Keratinocyte (primary cell): Measurements from ENCODE around the gene CRK. TPM values are rescaled to one million over a fixed set of nuclear protein-coding genes. Genes with fewer than 3 reads are reported as not detected.

Experiments used
- DNase-seq: peaks from one replicate; pipeline ENCODE4 v3.0.0-alpha.2; 2011; ENCODE audit warnings: low read depth, missing footprints, low spot score
- FAIRE-seq: peaks from 2 replicates; lab custom pipeline; 2011; peaks lifted over from hg19 to GRCh38; lab: Jason Lieb, UNC
- H2AFZ ChIP-seq: 2 replicates; pipeline ENCODE4 v1.6.0; 2012; ENCODE audit warnings: low read length, control low read depth, inconsistent platforms; ENCODE audit not compliant: control insufficient read depth
- H3K27ac ChIP-seq: 2 replicates; pipeline ENCODE4 v1.5.1; 2011; ENCODE audit warnings: low read length; ENCODE audit not compliant: control insufficient read depth, insufficient read depth
- H3K27me3 ChIP-seq: 3 replicates; pipeline ENCODE4 v1.6.0; 2011; ENCODE audit warnings: low read length; ENCODE audit not compliant: control insufficient read depth, insufficient read depth; ENCODE audit errors: extremely low read depth
- H3K36me3 ChIP-seq, 2 experiments: 2 replicates in 1 of 2; 3 replicates in 1 of 2; pipeline ENCODE4 v1.5.1; 2011; ENCODE audit warnings: low read length in 2 of 2, mild to moderate bottlenecking in 1 of 2; ENCODE audit not compliant: control insufficient read depth in 2 of 2, insufficient read depth in 2 of 2; ENCODE audit errors: extremely low read depth in 1 of 2
- H3K4me1 ChIP-seq: 3 replicates; pipeline ENCODE4 v1.5.1; 2011; ENCODE audit warnings: low read length; ENCODE audit not compliant: control insufficient read depth, insufficient read depth; ENCODE audit errors: extremely low read depth
- H3K4me2 ChIP-seq: 3 replicates; pipeline ENCODE4 v1.6.0; 2011; ENCODE audit warnings: low read depth, low read length; ENCODE audit not compliant: control insufficient read depth, insufficient read depth; ENCODE audit errors: extremely low read depth
- H3K4me3 ChIP-seq, 3 experiments: fragments of 200-600 bp in 1 of 3; sonication (generic) in 1 of 3; 2 replicates in 2 of 3; 3 replicates in 1 of 3; pipeline ENCODE4 v1.5.1; 2011 to 2016; ENCODE audit warnings: low read length in 3 of 3, mild to moderate bottlenecking in 3 of 3, control low read depth in 2 of 3, inconsistent platforms in 1 of 3, low read depth in 1 of 3, mixed read lengths in 1 of 3, mixed run types in 1 of 3, moderate library complexity in 1 of 3; ENCODE audit not compliant: control insufficient read depth in 2 of 3, insufficient read depth in 2 of 3; ENCODE audit errors: extremely low read depth in 1 of 3
- H3K79me2 ChIP-seq: 2 replicates; pipeline ENCODE4 v1.6.0; 2012; ENCODE audit warnings: low read length; ENCODE audit not compliant: control insufficient read depth, insufficient read depth
- H3K9ac ChIP-seq: 3 replicates; pipeline ENCODE4 v1.6.0; 2011; ENCODE audit warnings: low read length; ENCODE audit not compliant: control insufficient read depth, insufficient read depth; ENCODE audit errors: extremely low read depth
- H3K9me1 ChIP-seq: 3 replicates; pipeline ENCODE4 v1.6.0; 2011; ENCODE audit warnings: low read length; ENCODE audit not compliant: control insufficient read depth, insufficient read depth; ENCODE audit errors: extremely low read depth
- H3K9me3 ChIP-seq: 2 replicates; pipeline ENCODE4 v1.5.1; 2012; ENCODE audit warnings: low read depth, low read length; ENCODE audit not compliant: control insufficient read depth
- H4K20me1 ChIP-seq: 3 replicates; pipeline ENCODE4 v1.6.0; 2011; ENCODE audit warnings: low read length; ENCODE audit not compliant: control insufficient read depth, insufficient read depth; ENCODE audit errors: extremely low read depth
- CTCF ChIP-seq, 3 experiments: IDR thresholded peaks in 1 of 3; conservative IDR thresholded peaks in 1 of 3; optimal IDR thresholded peaks in 1 of 3; 2 replicates in 2 of 3; 3 replicates in 1 of 3; pipeline versions ENCODE3 to v1.5.1; 2011; ENCODE audit warnings: low read length in 3 of 3, mild to moderate bottlenecking in 3 of 3, moderate library complexity in 2 of 3, control low read depth in 1 of 3, inconsistent platforms in 1 of 3; ENCODE audit not compliant: insufficient read depth in 2 of 3; ENCODE audit errors: extremely low read depth in 1 of 3
- EZH2 ChIP-seq: IDR thresholded peaks from one replicate; pipeline ENCODE4 v1.6.1; 2012; ENCODE audit warnings: inconsistent platforms, mild to moderate bottlenecking, low read length, moderate library complexity
- dilution Hi-C: fragments of 300-500 bp; cut with MboI; formaldehyde crosslinking; loops from one replicate; pipeline ENCODE4 v1.7.0; 2020; ENCODE audit warnings: low sequenced_read_pairs; ENCODE audit not compliant: extremely low pct_ligation_motif_present
- polyA plus RNA-seq, 5 experiments: library from polyadenylated mRNA; depleted of rRNA in 3 of 5; stranded (reverse) in 3 of 5; stranded (forward) in 1 of 5; unstranded in 1 of 5; fragments of >200 nt; gene quantifications; 1 replicate in 1 of 5; 2 replicates in 3 of 5; 3 replicates in 1 of 5; pipeline versions ENCODE4 v1.2.1 to v1.2.3, GENCODE V29; 2011 to 2012; ENCODE audit warnings: missing spikeins in 2 of 5, low read depth in 1 of 5, low replicate concordance in 1 of 5

CRK gene
- polyA plus RNA-seq, 1 donor (not counting 4 experiments of a cell fraction or from before 2014, with no cell fraction given), result 127 TPM

GRCh38 chr17:1464186-1464585, 8.2 kb upstream of the CRK start:
- no peak overlapping the region for H3K4me2 ChIP-seq
- no peak overlapping the region for H2AFZ ChIP-seq
- DNase-seq (no peak), FAIRE-seq (no peak)
- no peaks in the 10 kb centered on the region for H3K27me3 ChIP-seq
- H3K9ac ChIP-seq, result no peak overlapping the region
- no peaks in the 10 kb centered on the region for H4K20me1 ChIP-seq
- H3K9me1 ChIP-seq, result no peaks in the 10 kb centered on the region
- peaks cover 23 to 25% of the 10 kb centered on the region in 2 experiments for H3K36me3 ChIP-seq
- no peak overlapping the region for H3K27ac ChIP-seq
- peaks cover 8% of the 10 kb centered on the region for H3K4me1 ChIP-seq
- no peak overlapping the region for H3K4me3 ChIP-seq
- TF ChIP-seq CTCF (optimal IDR thresholded peaks at IDR 0.05 in 1 of 3, IDR thresholded peaks at IDR 0.05 in 1 of 3, conservative IDR thresholded peaks at IDR 0.05 in 1 of 3; ENCODE audit: extremely low read depth in 1 of 3, insufficient read depth in 2 of 3, low read length in 3 of 3) (no peak), EZH2 (no peak)
- dilution Hi-C loops, result no loop called here
- H3K79me2 ChIP-seq, result no peaks in the 10 kb centered on the region
- no peaks in the 10 kb centered on the region for H3K9me3 ChIP-seq

GRCh38 chr17:1462164-1463112, 6.4 kb upstream of the CRK start:
- no peaks in the 10 kb centered on the region for H3K27me3 ChIP-seq
- no peak overlapping the region for H3K9ac ChIP-seq
- H3K9me1 ChIP-seq, result no peaks in the 10 kb centered on the region
- no peaks in the 10 kb centered on the region for H3K79me2 ChIP-seq
- FAIRE-seq (no peak), DNase-seq (no peak)
- peaks cover 10 to 14% of the 10 kb centered on the region in 2 experiments for H3K36me3 ChIP-seq
- TF ChIP-seq CTCF (optimal IDR thresholded peaks at IDR 0.05 in 1 of 3, IDR thresholded peaks at IDR 0.05 in 1 of 3, conservative IDR thresholded peaks at IDR 0.05 in 1 of 3; ENCODE audit: extremely low read depth in 1 of 3, insufficient read depth in 2 of 3, low read length in 3 of 3) (no peak), EZH2 (no peak)
- H3K9me3 ChIP-seq, result no peaks in the 10 kb centered on the region
- peaks cover 8% of the 10 kb centered on the region for H3K4me1 ChIP-seq
- H3K4me3 ChIP-seq, result no peak overlapping the region
- H3K4me2 ChIP-seq, result no peak overlapping the region
- H4K20me1 ChIP-seq, result no peaks in the 10 kb centered on the region
- dilution Hi-C loops, result no loop called here
- no peak overlapping the region for H2AFZ ChIP-seq
- H3K27ac ChIP-seq, result no peak overlapping the region
